K562 (cell line): ENCODE data around the gene KMT2A. TPM values are rescaled to one million over a fixed set of nuclear protein-coding genes. Genes with fewer than 3 reads are reported as not detected.

Experiments used
- ATAC-seq: fragments of 200-7000 bp; cut with Tn5 transposase; 3 replicates; pipeline ENCODE4 v1.9.1; 2020; ENCODE audit warnings: moderate library complexity
- BruUV-seq: library from RNA; stranded (reverse); fragments of 400-500 nt; replicated peaks from 2 replicates; lab custom pipeline; 2021; lab: Mats Ljungman, UMichigan
- CTCF ChIA-PET: fragments of 300-600 bp; formaldehyde crosslinking; extraction: SDS; loops from one replicate; lab custom pipeline; 2021; ENCODE audit warnings: low intra/inter-chr PET ratio; lab: Yijun Ruan, JAX
- POLR2A ChIA-PET: fragments of 300-600, 350-650 bp; sonication (Branson Sonifier 250); formaldehyde crosslinking; extraction: SDS; loops from one replicate; lab custom pipeline; 2021; ENCODE audit warnings: antibody characterized with exemption, inconsistent platforms; lab: Yijun Ruan, JAX
- DNase-seq, 4 experiments: peaks; one replicate each; pipeline versions ENCODE4 v3.0.0 to v3.0.0-alpha.2; 2011 to 2018; ENCODE audit warnings: low spot score in 3 of 4, mixed read lengths in 3 of 4; ENCODE audit errors: extremely low read depth in 1 of 4
- FAIRE-seq: peaks from 2 replicates; lab custom pipeline; 2011; peaks lifted over from hg19 to GRCh38; lab: Jason Lieb, UNC
- H2AFZ ChIP-seq: 2 replicates; pipeline ENCODE4 v1.6.0; 2011; ENCODE audit warnings: low read depth, low read length, control low read depth, inconsistent platforms
- H3K27ac ChIP-seq: fragments of 200-600 bp; 3 replicates; pipeline ENCODE4 v1.8.0; 2011; ENCODE audit warnings: low read depth, mild to moderate bottlenecking, control low read depth, inconsistent platforms, low read length, moderate library complexity, mixed read lengths; ENCODE audit errors: extremely low read depth
- H3K27me3 ChIP-seq, 2 experiments: fragments of 300-600 bp in 1 of 2; 2 replicates in 1 of 2; 3 replicates in 1 of 2; pipeline versions ENCODE4 v1.6.0 to v1.8.0; 2011; ENCODE audit warnings: inconsistent platforms in 2 of 2, low read length in 2 of 2, mild to moderate bottlenecking in 1 of 2, mixed read lengths in 1 of 2, moderate library complexity in 1 of 2; ENCODE audit not compliant: control insufficient read depth in 2 of 2, insufficient read depth in 2 of 2
- H3K36me3 ChIP-seq: fragments of 300-600 bp; 3 replicates; pipeline ENCODE4 v1.8.0; 2011; ENCODE audit warnings: mild to moderate bottlenecking, low read length, inconsistent platforms; ENCODE audit not compliant: control insufficient read depth, insufficient read depth
- H3K4me1 ChIP-seq, 2 experiments: fragments of 200-600 bp in 1 of 2; replicated peaks in 1 of 2; 2 replicates in 1 of 2; 3 replicates in 1 of 2; pipeline versions ENCODE4 v1.5.1 to v1.8.0; 2011; ENCODE audit warnings: inconsistent platforms in 2 of 2, low read length in 2 of 2, mild to moderate bottlenecking in 1 of 2, mixed read lengths in 1 of 2, moderate library complexity in 1 of 2; ENCODE audit not compliant: control insufficient read depth in 2 of 2, insufficient read depth in 2 of 2
- H3K4me2 ChIP-seq: 2 replicates; pipeline ENCODE4 v1.6.1; 2011; ENCODE audit warnings: low read length, control low read depth, inconsistent platforms, mixed read lengths; ENCODE audit not compliant: insufficient read depth
- H3K4me3 ChIP-seq: fragments of 200-600 bp; sonication (generic), shearing (Covaris generic); 2 replicates; pipeline ENCODE4 v1.5.1; 2016; ENCODE audit warnings: control low read depth, inconsistent platforms
- H3K79me2 ChIP-seq: fragments of 200-600 bp; 3 replicates; pipeline ENCODE4 v1.8.0; 2011; ENCODE audit warnings: low read length, inconsistent platforms; ENCODE audit not compliant: control insufficient read depth, insufficient read depth
- H3K9ac ChIP-seq, 2 experiments: 2 replicates each; pipeline versions ENCODE4 v1.6.0 to v1.6.1; 2011; ENCODE audit warnings: low read depth in 2 of 2, low read length in 2 of 2, control low read depth in 1 of 2, inconsistent platforms in 1 of 2, mild to moderate bottlenecking in 1 of 2, mixed read lengths in 1 of 2; ENCODE audit not compliant: insufficient read depth in 1 of 2
- H3K9me1 ChIP-seq: one replicate; pipeline ENCODE4 v1.6.0; 2011; ENCODE audit warnings: inconsistent platforms, mild to moderate bottlenecking, low read length, moderate library complexity; ENCODE audit not compliant: control insufficient read depth, insufficient read depth
- H3K9me3 ChIP-seq: replicated peaks from 2 replicates; pipeline ENCODE4 v1.5.1; 2011; ENCODE audit warnings: low read depth, low read length, inconsistent platforms; ENCODE audit not compliant: control insufficient read depth, insufficient read depth
- H4K20me1 ChIP-seq: replicated peaks from 2 replicates; pipeline ENCODE4 v1.6.1; 2011; ENCODE audit warnings: low read length, inconsistent platforms, mixed read lengths; ENCODE audit not compliant: control insufficient read depth, insufficient read depth
- ADNP ChIP-seq: fragments of 200-800 bp; sonication (Bioruptor generic); IDR thresholded peaks from 2 replicates; pipeline ENCODE4 v1.6.1; 2016; ENCODE audit warnings: missing genetic modification characterization, missing compliant biosample characterization
- ATF2 ChIP-seq: sonication (generic); formaldehyde crosslinking; IDR thresholded peaks from 2 replicates; pipeline ENCODE4 v1.8.1; 2022; ENCODE audit warnings: missing genetic modification reagents
- CBX5 ChIP-seq: IDR thresholded peaks from 2 replicates; pipeline ENCODE4 v1.6.1; 2014; ENCODE audit warnings: low read depth, borderline replicate concordance
- CTBP1 ChIP-seq: fragments of 450-650 bp; IDR thresholded peaks from 2 replicates; pipeline ENCODE4 v1.6.1; 2016; ENCODE audit warnings: borderline replicate concordance
- DDX20 ChIP-seq: fragments of 450-650 bp; IDR thresholded peaks from 2 replicates; pipeline ENCODE4 v1.6.1; 2016; ENCODE audit warnings: missing genetic modification characterization, low read depth, mild to moderate bottlenecking, missing compliant biosample characterization, moderate library complexity
- FIP1L1 ChIP-seq: fragments of 200-400 bp; formaldehyde crosslinking; IDR thresholded peaks from 2 replicates; pipeline ENCODE4 v1.6.1; 2018; ENCODE audit warnings: mild to moderate bottlenecking, low read depth, low read length; ENCODE audit not compliant: poor library complexity, severe bottlenecking
- FOS ChIP-seq: IDR thresholded peaks from 3 replicates; pipeline ENCODE4 v1.6.1; 2011; ENCODE audit not compliant: insufficient read length; ENCODE audit errors: extremely low read depth
- ILF3 ChIP-seq: fragments of 450-650 bp; IDR thresholded peaks from 2 replicates; pipeline ENCODE4 v1.6.1; 2018; ENCODE audit warnings: antibody characterized with exemption, mild to moderate bottlenecking, moderate library complexity, borderline replicate concordance
- KLF10 ChIP-seq: fragments of 250-450 bp; sonication (Bioruptor Pico); IDR thresholded peaks from 2 replicates; pipeline ENCODE4 v1.6.1; 2021; ENCODE audit warnings: matching md5 sums
- MIER1 ChIP-seq: fragments of 450-650 bp; IDR thresholded peaks from 2 replicates; pipeline ENCODE4 v1.6.1; 2016; ENCODE audit warnings: antibody characterized with exemption, mild to moderate bottlenecking, low read depth
- NCOR1 ChIP-seq: fragments of 450-650 bp; IDR thresholded peaks from 2 replicates; pipeline ENCODE4 v1.6.1; 2016; ENCODE audit warnings: mild to moderate bottlenecking, moderate library complexity
- PHB ChIP-seq: fragments of 250-450 bp; sonication (Bioruptor Pico); IDR thresholded peaks from 2 replicates; pipeline ENCODE4 v1.5.0; 2021
- POLR2AphosphoS5 ChIP-seq: IDR thresholded peaks from 2 replicates; pipeline ENCODE4 v1.6.1; 2011; ENCODE audit warnings: mild to moderate bottlenecking, low read depth, low read length, moderate library complexity; ENCODE audit not compliant: control insufficient read depth, insufficient read depth
- RAD51 ChIP-seq: fragments of 450-650 bp; IDR thresholded peaks from 2 replicates; pipeline ENCODE4 v1.7.1; 2016; ENCODE audit warnings: low read depth, mild to moderate bottlenecking, borderline replicate concordance
- RHOXF2B ChIP-seq: fragments of 250-450 bp; sonication (Bioruptor Pico); conservative IDR thresholded peaks from 2 replicates; pipeline ENCODE4 v1.5.1; 2021
- TAF9B ChIP-seq: fragments of 450-650 bp; IDR thresholded peaks from 2 replicates; pipeline ENCODE4 v1.6.1; 2018; ENCODE audit warnings: mild to moderate bottlenecking; ENCODE audit not compliant: partially characterized antibody
- TFAM ChIP-seq: fragments of 250-450 bp; sonication (Bioruptor Pico); conservative IDR thresholded peaks from 2 replicates; pipeline ENCODE4 v1.5.0; 2021; ENCODE audit warnings: mild to moderate bottlenecking, moderate library complexity
- ZBED1 ChIP-seq: IDR thresholded peaks from 2 replicates; pipeline ENCODE4 v1.6.1; 2014
- ZKSCAN8 ChIP-seq: fragments of 200-800 bp; sonication (Bioruptor generic); IDR thresholded peaks from 2 replicates; pipeline ENCODE4 v1.6.1; 2016; ENCODE audit warnings: missing genetic modification characterization, missing compliant biosample characterization
- ZNF561 ChIP-seq: fragments of 450-650 bp; formaldehyde crosslinking; conservative IDR thresholded peaks from 2 replicates; pipeline ENCODE4 v1.4.0; 2020; ENCODE audit warnings: mild to moderate bottlenecking, moderate library complexity
- ZNF655 ChIP-seq: fragments of 250-450 bp; sonication (Bioruptor Pico); IDR thresholded peaks from 2 replicates; pipeline ENCODE4 v1.5.0; 2021
- in situ Hi-C: fragments of 300-500 bp; cut with MboI; formaldehyde crosslinking; loops from 4 replicates; pipeline ENCODE4 v1.15.0; 2018; ENCODE audit warnings: inconsistent platforms, mixed read lengths
- intact Hi-C: fragments of 100-400 bp; cut with micrococcal nuclease; formaldehyde crosslinking; loops from 2 replicates; pipeline ENCODE4 v1.14.2; 2022
- polyA plus RNA-seq, 8 experiments: library from polyadenylated mRNA; depleted of rRNA in 4 of 8; stranded (reverse) in 5 of 8; unstranded in 3 of 8; fragments of >200 nt; fragmentation: Nextera tagmentation in 2 of 8; fragmentation: Illumina TruSeq in 1 of 8; extraction: Ambion mirVana in 2 of 8; extraction: Trizol in 1 of 8; gene quantifications; 2 replicates each; pipeline versions ENCODE4 v1.2.1 to v1.2.3, GENCODE V29; 2011 to 2014; ENCODE audit warnings: inconsistent platforms in 1 of 8, missing spikeins in 1 of 8
- total RNA-seq, 7 experiments: library from RNA; depleted of rRNA in 6 of 7; stranded (reverse); fragments of >200 nt in 6 of 7; fragmentation: Illumina TruSeq in 2 of 7; extraction: Trizol in 2 of 7; gene quantifications; 2 replicates each; pipeline versions ENCODE4 v1.2.1 to v1.2.3, GENCODE V29; 2011 to 2021; ENCODE audit warnings: low replicate concordance in 1 of 7

Gene KMT2A
- total and polyA plus RNA-seq, 9 of the 15 experiments (the other 6 are each of a cell fraction or from before 2014, with no cell fraction given), result 9.6 to 59.9 (median 32.6) TPM

- TF ChIP-seq ZBED1 (no peak), FOS (no peak), FIP1L1 (no peak)
These were observed 21.1 kb upstream of the KMT2A start (continued) for GRCh38 chr11:118415062-118415738.

GRCh38 chr11:118415739-118416068 lies 20.6 kb upstream of the KMT2A start:
- Histone ChIP-seq H3K9me3 (no peaks in the 10 kb centered on the region), H3K9ac (no peak overlapping the region), H2AFZ (no peak overlapping the region), H3K36me3 (no peaks in the 10 kb centered on the region), H3K27me3 (no peaks in the 10 kb centered on the region), H3K4me1 (peaks cover 4 to 20% of the 10 kb centered on the region in 2 experiments; a peak in 3 of 5 replicates), H3K27ac (peak overlapping the region; percentile 62; the same call in 1 of the 3 replicates), H3K79me2 (no peaks in the 10 kb centered on the region), H4K20me1 (no peaks in the 10 kb centered on the region), H3K9me1 (no peaks in the 10 kb centered on the region), H3K4me3 (no peak overlapping the region), H3K4me2 (peak overlapping the region; percentile 48)
- FAIRE-seq, result peak; percentile 97
- intact Hi-C loops (loop anchor here (1.0 kb wide), 1 partner anchor 21 kb away; the partner anchor contains the start of gene KMT2A), in situ Hi-C loops (no loop called here)
- CTCF ChIA-PET, result no interaction called here
- BruUV-seq, result no TSS peak
- peak; percentile 38 to 94 (median 68) for DNase-seq
- peak; percentile 92 for ATAC-seq
- POLR2A ChIA-PET, result interaction anchor here (0.6 to 1.3 kb wide), 6 partner anchors 10 to 28 kb away, joined by 3 to 4 read pairs (median 3); partner anchors contain the start of gene ATP5MG
- 0 out of 2 replicates have a peak, but pooled peaks have one; percentile 44 for TF ChIP-seq CBX5
- TF ChIP-seq RHOXF2B (CRISPR knock-in tag), result no peak
- TF ChIP-seq RAD51, result peak; percentile 35; the same call in 1 of the 2 replicates
- TF ChIP-seq DDX20 (tag), result no peak
- peak; percentile 82 for TF ChIP-seq POLR2AphosphoS5
- no peak for TF ChIP-seq KLF10 (CRISPR knock-in tag)
- TF ChIP-seq PHB (CRISPR knock-in tag), result no peak
- TF ChIP-seq ILF3, result no peak
- TF ChIP-seq MIER1, result no peak
- no peak for TF ChIP-seq ZNF655
- 0 out of 2 replicates have a peak, but pooled peaks have one; percentile 24 for TF ChIP-seq ADNP (tag)
- TF ChIP-seq ZNF561 (CRISPR knock-in tag), result no peak
- no peak for TF ChIP-seq ATF2 (CRISPR knock-in tag)
- TF ChIP-seq NCOR1, result peak; percentile 89
- peak; percentile 68 for TF ChIP-seq TAF9B
- TF ChIP-seq ZKSCAN8 (CRISPR knock-in tag), result peak; percentile 44; the same call in 1 of the 2 replicates
- TF ChIP-seq TFAM (CRISPR knock-in tag), result no peak
- peak; percentile 100 for TF ChIP-seq CTBP1
